Measurements from ENCODE around the gene TLE3. TPM values are rescaled to one million over a fixed set of nuclear protein-coding genes. Genes with fewer than 3 reads are reported as not detected.
A peak's percentile ranks its signal among the peaks of the same experiment; 100 is the strongest.

TLE3 gene
- total RNA-seq, 1 experiment from 2014 or later, result 98.2 TPM

DNA sequence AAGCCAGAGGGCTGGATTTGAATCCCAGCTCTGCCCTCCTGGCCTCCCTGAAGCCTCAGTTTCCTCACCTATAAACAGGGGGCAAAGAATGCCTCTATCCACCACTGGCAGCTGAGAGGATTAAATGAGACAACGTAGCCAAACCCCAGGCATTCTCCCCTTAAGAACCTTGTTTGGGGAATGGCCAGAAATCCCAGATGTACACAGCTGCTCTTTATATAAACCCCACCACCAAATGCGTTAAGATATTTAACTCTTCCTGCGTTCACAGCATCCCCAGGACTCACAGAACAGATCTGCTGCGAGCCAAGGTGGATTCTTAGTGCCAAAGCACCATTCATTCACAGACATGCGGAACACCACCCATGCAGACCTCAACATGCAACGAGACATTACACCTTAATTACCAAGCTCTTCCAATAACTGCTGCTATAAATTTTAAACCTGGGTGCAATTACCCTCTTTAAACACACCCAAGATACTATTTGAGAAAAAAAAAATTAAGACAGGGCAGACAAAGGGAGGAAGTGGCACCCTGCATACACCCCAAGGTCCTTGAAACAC, 5.2 kb downstream of the TLE3 start:
- H2AFZ ChIP-seq (ENCODE audit: low read length), result no peak overlapping the region
- H3T11ph ChIP-seq (ENCODE audit: low read length), result no peak overlapping the region
- no peak overlapping the region for H3K4ac ChIP-seq (ENCODE audit: low read depth, low read length)
- H4K91ac ChIP-seq (ENCODE audit: insufficient read length, low read depth, low read length), result no peak overlapping the region
- H3K27ac Mint-ChIP-seq, result no peak overlapping the region
- no peak overlapping the region for H2BK15ac ChIP-seq (ENCODE audit: low read depth, low read length)
- 0 out of 2 replicates have a peak, but pooled peaks cover 2% of the 10 kb centered on the region for H3K27me3 ChIP-seq (ENCODE audit: insufficient read depth, low read length)
- peak overlapping the region; percentile 48 to 78; a peak in 4 of 5 replicates for H3K4me3 Mint-ChIP-seq
- no peak for DNase-seq
- peaks cover 19 to 60% (median 49%) of the 10 kb centered on the region in 3 experiments for H3K36me3 Mint-ChIP-seq (ENCODE audit: insufficient read depth in 1 of 3, low read depth in 3 of 3)
- TF ChIP-seq, protein P1, sequence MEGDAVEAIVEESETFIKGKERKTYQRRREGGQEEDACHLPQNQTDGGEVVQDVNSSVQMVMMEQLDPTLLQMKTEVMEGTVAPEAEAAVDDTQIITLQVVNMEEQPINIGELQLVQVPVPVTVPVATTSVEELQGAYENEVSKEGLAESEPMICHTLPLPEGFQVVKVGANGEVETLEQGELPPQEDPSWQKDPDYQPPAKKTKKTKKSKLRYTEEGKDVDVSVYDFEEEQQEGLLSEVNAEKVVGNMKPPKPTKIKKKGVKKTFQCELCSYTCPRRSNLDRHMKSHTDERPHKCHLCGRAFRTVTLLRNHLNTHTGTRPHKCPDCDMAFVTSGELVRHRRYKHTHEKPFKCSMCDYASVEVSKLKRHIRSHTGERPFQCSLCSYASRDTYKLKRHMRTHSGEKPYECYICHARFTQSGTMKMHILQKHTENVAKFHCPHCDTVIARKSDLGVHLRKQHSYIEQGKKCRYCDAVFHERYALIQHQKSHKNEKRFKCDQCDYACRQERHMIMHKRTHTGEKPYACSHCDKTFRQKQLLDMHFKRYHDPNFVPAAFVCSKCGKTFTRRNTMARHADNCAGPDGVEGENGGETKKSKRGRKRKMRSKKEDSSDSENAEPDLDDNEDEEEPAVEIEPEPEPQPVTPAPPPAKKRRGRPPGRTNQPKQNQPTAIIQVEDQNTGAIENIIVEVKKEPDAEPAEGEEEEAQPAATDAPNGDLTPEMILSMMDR (conservative IDR thresholded peaks at IDR 0.05), result no peak
- peaks cover 9% of the 10 kb centered on the region for H3K23me2 ChIP-seq (ENCODE audit: insufficient read length, low read depth, low read length, poor library complexity, severe bottlenecking)
- WGBS (ENCODE audit: extremely low coverage, insufficient read length, low lambda C conversion rate), result no CpG with 5 or more reads among the region's 6 CpGs
- no peak overlapping the region for H2BK12ac ChIP-seq (ENCODE audit: insufficient read length, low read depth, low read length)
- H3K9me3 ChIP-seq (ENCODE audit: control insufficient read depth, low read depth, low read length), result no peaks in the 10 kb centered on the region
- H2AK5ac ChIP-seq (ENCODE audit: insufficient read length, low read length), result no peak overlapping the region
- no peak overlapping the region for H3K14ac ChIP-seq (ENCODE audit: insufficient read depth, low read length)
- H4K20me1 ChIP-seq (ENCODE audit: control insufficient read depth, insufficient read depth, insufficient read length), result no peaks in the 10 kb centered on the region
- H2BK5ac ChIP-seq (ENCODE audit: insufficient read length, low read length), result no peak overlapping the region
- H3K56ac ChIP-seq (ENCODE audit: insufficient read length, low read depth, low read length), result no peak overlapping the region
- H3K4me1 Mint-ChIP-seq, result peaks cover 71 to 74% of the 10 kb centered on the region in 2 experiments
- H3K18ac ChIP-seq (ENCODE audit: insufficient read length, low read depth, low read length), result no peak overlapping the region
- H4K5ac ChIP-seq (ENCODE audit: insufficient read length, low read depth, low read length), result no peak overlapping the region
- no peak overlapping the region for H3K4me2 ChIP-seq (ENCODE audit: insufficient read depth, insufficient read length, low read length)
- H2BK20ac ChIP-seq (ENCODE audit: low read depth, low read length, poor library complexity, severe bottlenecking), result no peak overlapping the region
- H3K27ac ChIP-seq (ENCODE audit: insufficient read length, low read depth, low read length), result no peak overlapping the region
- peaks cover under 1 to 2% of the 10 kb centered on the region in 2 experiments; a peak in 1 of 5 replicates for H3K9me3 Mint-ChIP-seq
- peaks cover 7% of the 10 kb centered on the region; the same call in 1 of the 2 replicates for H3K79me2 ChIP-seq (ENCODE audit: insufficient read depth, low read length)
- no peak overlapping the region for H2BK120ac ChIP-seq (ENCODE audit: low read depth, low read length, poor library complexity, severe bottlenecking)
- peaks cover 41% of the 10 kb centered on the region for H3K4me1 ChIP-seq (ENCODE audit: insufficient read depth, low read length)
- H4K8ac ChIP-seq (replicated peaks; ENCODE audit: insufficient read length, low read depth, low read length), result no peak overlapping the region
- peaks cover 11% of the 10 kb centered on the region for H3K27me3 Mint-ChIP-seq (ENCODE audit: low read depth)
- peaks cover 5% of the 10 kb centered on the region for H3K79me1 ChIP-seq (ENCODE audit: insufficient read depth, low read depth, low read length, poor library complexity, severe bottlenecking)
- no peak overlapping the region for H3K23ac ChIP-seq (ENCODE audit: insufficient read length, low read depth, low read length)
- H3K9ac ChIP-seq (ENCODE audit: extremely low read depth, insufficient read length, low read length), result no peak overlapping the region

All from H9 (cell line).